ENCODE data around the gene RHOXF1. TPM values are rescaled to one million over a fixed set of nuclear protein-coding genes. Genes with fewer than 3 reads are reported as not detected.

RHOXF1 gene
- total and polyA plus RNA-seq, 7 donors = 1.3 to 2.2 TPM; not detected in 5

Other genes with a start within 250 kb of the RHOXF1 start
- 10 to 100 TPM in 2 of 4 donors, 1 to 10 TPM in 2; 7.2 to 15.6 (median 9.6) TPM for gene RNF113A, start 244.2 kb downstream of the RHOXF1 start, total RNA-seq
- 10 to 100 TPM; 12.5 to 20.2 (median 14.4) TPM for gene RNF113A, start 244.2 kb downstream of the RHOXF1 start, polyA plus RNA-seq
- gene NDUFA1, start 244.1 kb downstream of the RHOXF1 start, total RNA-seq = 100 to 1,000 TPM in 1 of 4 donors, 10 to 100 TPM in 3; 51.2 to 106 (median 76.3) TPM
- 100 to 1,000 TPM; 144 to 412 (median 354) TPM for gene NDUFA1, start 244.1 kb downstream of the RHOXF1 start, polyA plus RNA-seq
- not detected for gene AKAP14, start 220.0 kb downstream of the RHOXF1 start, total RNA-seq
- not detected for gene AKAP14, start 220.0 kb downstream of the RHOXF1 start, polyA plus RNA-seq
- 1 to 10 TPM; 3.9 to 7.8 (median 5.5) TPM for gene NKAP, start 172.2 kb downstream of the RHOXF1 start, total RNA-seq
- 1 to 10 TPM; 3.6 to 5.3 (median 3.9) TPM for gene NKAP, start 172.2 kb downstream of the RHOXF1 start, polyA plus RNA-seq
- not detected for gene RHOXF2B, start 38.2 kb downstream of the RHOXF1 start, total RNA-seq
- gene RHOXF2B, start 38.2 kb downstream of the RHOXF1 start, polyA plus RNA-seq = not detected
- not detected for gene RHOXF2, start 42.7 kb upstream of the RHOXF1 start, total RNA-seq
- gene RHOXF2, start 42.7 kb upstream of the RHOXF1 start, polyA plus RNA-seq = not detected
- gene ZBTB33, start 134.9 kb upstream of the RHOXF1 start, total RNA-seq = 10 to 100 TPM in 2 of 4 donors, 1 to 10 TPM in 2; 5.8 to 13.2 (median 9.8) TPM
- gene ZBTB33, start 134.9 kb upstream of the RHOXF1 start, polyA plus RNA-seq = 1 to 10 TPM; 4.2 to 5.8 (median 5.8) TPM
- gene TMEM255A, start 195.5 kb upstream of the RHOXF1 start, total RNA-seq = 1 to 10 TPM; 1.5 to 5.9 (median 4.3) TPM
- 1 to 10 TPM in 2 of 3 donors, under 1 TPM in 1; 0.69 to 4.2 (median 1.8) TPM for gene TMEM255A, start 195.5 kb upstream of the RHOXF1 start, polyA plus RNA-seq
- gene ATP1B4, start 246.2 kb upstream of the RHOXF1 start, total RNA-seq = not detected
- gene ATP1B4, start 246.2 kb upstream of the RHOXF1 start, polyA plus RNA-seq = not detected

All from sigmoid colon (tissue), 7 donors.